ENCODE measurements around the gene TLK1.
A peak's percentile ranks its signal among the peaks of the same experiment; 100 is the strongest.

The TLK1 gene

DNA sequence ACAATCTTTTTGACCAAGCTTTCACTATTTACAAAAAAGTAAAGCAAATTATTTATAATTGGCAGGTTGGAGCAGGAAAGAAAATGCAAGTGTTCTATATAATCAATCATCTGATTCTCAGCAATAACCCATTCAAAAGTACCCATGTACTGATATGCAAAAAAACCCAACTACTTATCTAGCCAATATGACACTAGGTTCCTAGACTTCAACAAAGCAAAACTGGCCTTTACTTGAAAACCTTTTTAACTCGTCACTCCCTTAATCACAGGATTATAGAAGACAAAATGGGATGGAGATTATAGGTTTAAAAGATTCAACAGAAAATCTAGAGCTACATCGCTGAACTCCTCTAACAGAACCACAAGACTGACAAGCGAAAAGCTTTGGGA is 3.6 kb downstream of the TLK1 start:
- no peak overlapping the region for H3K27ac ChIP-seq

GRCh38 chr2:171154348-171154747 is 6.3 kb downstream of the TLK1 start:
- Histone ChIP-seq H3K36me3 (ENCODE audit: control insufficient read depth, insufficient read depth, low read length) (no peaks in the 10 kb centered on the region), H3K27me3 (ENCODE audit: control insufficient read depth, insufficient read depth, low read length) (no peaks in the 10 kb centered on the region), H3K27ac (peak overlapping the region; percentile 54), H3K4me2 (ENCODE audit: low read length) (peak overlapping the region; percentile 10), H2AFZ (no peak overlapping the region), H3K4me3 (ENCODE audit: low read depth, low read length) (no peak overlapping the region), H3K79me2 (peaks cover 36% of the 10 kb centered on the region), H3K9ac (no peak overlapping the region), H3K4me1 (peaks cover 17% of the 10 kb centered on the region), H3K9me3 (ENCODE audit: control insufficient read depth, low read length) (no peaks in the 10 kb centered on the region)
- TF ChIP-seq CTCF (IDR thresholded peaks at IDR 0.05): no peak

More for the DNA sequence above, 3.6 kb downstream of the TLK1 start:
- no peaks in the 10 kb centered on the region for H3K27me3 ChIP-seq (ENCODE audit: control insufficient read depth, insufficient read depth, low read length)
- peaks cover 17% of the 10 kb centered on the region for H3K4me1 ChIP-seq
- H3K4me2 ChIP-seq (ENCODE audit: low read length): no peak overlapping the region
- no peak overlapping the region for H3K4me3 ChIP-seq (ENCODE audit: low read depth, low read length)
- no peak for TF ChIP-seq CTCF (IDR thresholded peaks at IDR 0.05)
- no peak overlapping the region for H3K9ac ChIP-seq
- no peaks in the 10 kb centered on the region for H3K9me3 ChIP-seq (ENCODE audit: control insufficient read depth, low read length)
- peaks cover 16% of the 10 kb centered on the region for H3K79me2 ChIP-seq
- H3K36me3 ChIP-seq (ENCODE audit: control insufficient read depth, insufficient read depth, low read length): no peaks in the 10 kb centered on the region
- H2AFZ ChIP-seq: no peak overlapping the region

GRCh38 chr2:171150694-171151285 is 9.9 kb downstream of the TLK1 start:
- H3K4me1 ChIP-seq: peaks cover 23% of the 10 kb centered on the region
- peaks cover 44% of the 10 kb centered on the region for H3K79me2 ChIP-seq
- H3K4me3 ChIP-seq (ENCODE audit: low read depth, low read length): no peak overlapping the region
- H3K9me3 ChIP-seq (ENCODE audit: control insufficient read depth, low read length): no peaks in the 10 kb centered on the region
- no peak overlapping the region for H3K4me2 ChIP-seq (ENCODE audit: low read length)
- no peaks in the 10 kb centered on the region for H3K36me3 ChIP-seq (ENCODE audit: control insufficient read depth, insufficient read depth, low read length)
- no peak overlapping the region for H3K27ac ChIP-seq
- H2AFZ ChIP-seq: no peak overlapping the region
- H3K9ac ChIP-seq: no peak overlapping the region
- H3K27me3 ChIP-seq (ENCODE audit: control insufficient read depth, insufficient read depth, low read length): no peaks in the 10 kb centered on the region
- no peak for TF ChIP-seq CTCF (IDR thresholded peaks at IDR 0.05)

DNA sequence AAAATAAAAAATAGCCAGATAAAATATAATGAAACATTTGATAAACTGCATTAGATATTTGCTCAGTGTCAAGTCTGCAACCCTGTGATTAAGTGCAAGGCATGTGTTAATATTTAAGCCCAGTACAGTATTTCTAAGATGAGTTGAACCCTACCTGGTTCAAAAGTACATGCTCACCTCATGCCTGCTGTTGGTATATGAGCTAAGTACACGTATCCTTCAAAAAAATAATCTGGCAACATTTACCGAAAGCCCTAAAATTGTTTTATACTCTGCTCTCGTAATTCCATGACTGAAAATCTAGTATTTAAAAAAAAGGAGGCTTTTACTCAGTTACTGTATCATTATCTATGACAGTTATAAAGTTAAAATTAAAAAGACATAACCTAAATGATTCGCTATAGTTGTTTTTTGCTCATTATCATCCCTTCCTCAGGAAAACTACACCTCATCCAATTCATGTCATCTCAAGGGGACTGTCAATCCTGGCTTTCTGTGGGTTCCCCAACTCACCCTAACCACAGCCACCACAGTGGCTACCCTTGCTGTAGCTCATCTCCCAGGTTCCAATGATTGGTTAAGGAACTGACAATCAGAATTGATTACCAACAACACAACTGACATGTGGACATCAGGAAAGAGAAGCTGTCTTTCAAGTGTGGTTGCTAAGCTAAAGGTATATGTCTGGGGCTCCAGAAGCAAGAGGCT is 10.6 kb downstream of the TLK1 start:
- no peaks in the 10 kb centered on the region for H3K27me3 ChIP-seq (ENCODE audit: control insufficient read depth, insufficient read depth, low read length)
- no peak overlapping the region for H2AFZ ChIP-seq
- H3K9ac ChIP-seq: no peak overlapping the region
- H3K9me3 ChIP-seq (ENCODE audit: control insufficient read depth, low read length): no peaks in the 10 kb centered on the region
- H3K4me2 ChIP-seq (ENCODE audit: low read length): no peak overlapping the region
- H3K4me3 ChIP-seq (ENCODE audit: low read depth, low read length): no peak overlapping the region
- peaks cover 23% of the 10 kb centered on the region for H3K4me1 ChIP-seq
- H3K79me2 ChIP-seq: peaks cover 44% of the 10 kb centered on the region
- TF ChIP-seq CTCF (IDR thresholded peaks at IDR 0.05): no peak
- no peak overlapping the region for H3K27ac ChIP-seq
- H3K36me3 ChIP-seq (ENCODE audit: control insufficient read depth, insufficient read depth, low read length): no peaks in the 10 kb centered on the region
